Choroid plexus epithelial cell (primary cell): ENCODE results near the gene BBLN.

ENCODE experiments used
- DNase-seq: peaks from one replicate; pipeline ENCODE4 v3.0.0-alpha.2; 2010; ENCODE audit warnings: low read depth
- H3K4me3 ChIP-seq: 2 replicates; pipeline ENCODE4 v1.5.1; 2011; ENCODE audit warnings: low read depth, mild to moderate bottlenecking, control low read depth, low read length, moderate library complexity
- CTCF ChIP-seq: conservative IDR thresholded peaks from 2 replicates; pipeline ENCODE4 v1.5.1; 2011; ENCODE audit warnings: low read depth, mild to moderate bottlenecking, control low read depth, inconsistent platforms, low read length, moderate library complexity

The BBLN gene

GRCh38 chr9:128206484-128206883 is 46.4 kb downstream of the BBLN start:
- no peak for TF ChIP-seq CTCF
- no peak for DNase-seq
- no peak overlapping the region for H3K4me3 ChIP-seq

- no peak for DNase-seq
- H3K4me3 ChIP-seq = no peak overlapping the region
- no peak for TF ChIP-seq CTCF
Observed at GRCh38 chr9:128206916-128207910, 47.1 kb downstream of the BBLN start.

- H3K4me3 ChIP-seq = no peak overlapping the region
- no peak for DNase-seq
- TF ChIP-seq CTCF = no peak
Observed at GRCh38 chr9:128208386-128208785, 48.3 kb downstream of the BBLN start.

- H3K4me3 ChIP-seq = no peak overlapping the region
- DNase-seq = no peak
- no peak for TF ChIP-seq CTCF
Observed at GRCh38 chr9:128208946-128209669, 49.0 kb downstream of the BBLN start.

GRCh38 chr9:128211186-128211980 is 51.3 kb downstream of the BBLN start:
- no peak overlapping the region for H3K4me3 ChIP-seq
- DNase-seq = no peak
- no peak for TF ChIP-seq CTCF

GRCh38 chr9:128211981-128212281 is 51.9 kb downstream of the BBLN start:
- no peak for TF ChIP-seq CTCF
- H3K4me3 ChIP-seq = no peak overlapping the region
- no peak for DNase-seq
